Stimulated activated CD8-positive, alpha-beta memory T cell treated with anti-CD3 and anti-CD28 coated beads, Interleukin-2, amount 100 ng/mL, for 48 hours (primary cell): Measurements from ENCODE around the gene BTBD8.
"Not testable (repeated sequence)": the region's sequence is repeated elsewhere in the genome, so short reads cannot be mapped to it uniquely, and the experiment has no call there.

ENCODE experiments used
- DNase-seq, 2 donors: peaks; one replicate each; pipeline ENCODE4 v3.0.0-alpha.2; 2020; ENCODE audit warnings: low read depth in 2 of 2

The BTBD8 gene

DNA sequence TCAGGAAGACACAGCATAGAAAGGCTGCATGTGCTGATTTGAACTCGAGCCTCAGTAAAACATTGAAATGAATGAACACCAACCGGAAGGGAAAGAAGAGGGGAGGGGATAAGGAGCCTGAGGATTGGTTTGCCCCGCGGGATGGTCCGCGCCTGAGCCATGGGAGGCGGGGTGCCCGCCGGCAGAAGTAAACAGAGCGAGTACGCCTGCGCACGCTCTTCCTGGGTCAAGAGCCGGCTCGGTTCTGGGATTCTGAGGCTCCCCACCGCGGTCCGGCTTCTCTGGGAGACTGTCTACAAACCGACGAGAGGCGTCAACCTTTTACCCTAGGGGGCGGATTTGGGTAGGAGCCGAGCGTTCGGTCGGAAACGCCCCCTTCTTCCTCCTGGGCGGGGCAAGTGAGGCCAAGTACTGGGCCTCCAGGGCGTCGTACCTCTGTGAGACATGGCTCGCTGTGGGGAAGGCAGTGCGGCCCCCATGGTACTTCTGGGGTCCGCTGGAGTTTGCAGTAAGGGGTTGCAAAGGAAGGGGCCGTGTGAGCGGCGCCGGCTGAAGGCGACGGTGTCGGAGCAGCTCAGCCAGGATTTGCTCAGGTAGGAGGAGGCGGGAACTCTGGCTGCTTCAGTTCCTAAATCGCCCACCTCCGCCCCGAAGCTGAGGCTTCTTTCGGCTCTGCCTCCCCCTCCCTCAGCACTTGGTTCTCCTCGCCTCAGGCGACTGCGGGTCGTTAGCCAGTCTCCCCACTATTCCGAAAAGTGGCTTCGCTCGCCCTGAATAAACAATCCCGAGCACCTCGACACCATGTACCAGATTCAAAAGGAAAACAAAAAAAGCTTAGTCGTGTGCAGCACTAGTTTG is at the start of gene BTBD8:
Gene BTBD8, plus strand, starts transcription at position 218 of the 858 bp plus-strand sequence. Its CDS starts 227 bp downstream, at position 445.
- peak; percentile 66 to 69 for DNase-seq

DNA sequence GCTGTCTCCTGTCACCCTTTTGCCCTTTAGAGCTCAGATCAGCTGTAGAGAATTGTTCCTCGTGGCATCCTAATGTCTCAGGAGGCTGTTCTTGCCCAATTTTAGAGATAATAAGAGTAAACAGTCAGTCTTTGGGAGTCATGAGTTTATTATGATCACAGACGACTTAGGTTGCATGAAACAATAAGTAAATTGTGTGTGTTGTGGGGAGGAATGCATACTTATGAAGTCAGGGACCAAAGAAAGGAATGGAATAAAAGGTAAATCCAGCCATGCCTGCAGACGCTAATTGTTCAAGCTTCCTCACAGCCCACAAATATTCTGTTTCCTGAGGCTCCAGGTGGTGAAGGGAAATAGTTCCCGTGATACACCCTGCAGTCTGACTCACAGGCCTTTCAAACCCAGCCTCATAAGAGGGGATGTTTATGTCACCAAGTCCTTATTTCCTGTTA is 49.5 kb upstream of the BTBD8 start:
- no peak for DNase-seq

DNA sequence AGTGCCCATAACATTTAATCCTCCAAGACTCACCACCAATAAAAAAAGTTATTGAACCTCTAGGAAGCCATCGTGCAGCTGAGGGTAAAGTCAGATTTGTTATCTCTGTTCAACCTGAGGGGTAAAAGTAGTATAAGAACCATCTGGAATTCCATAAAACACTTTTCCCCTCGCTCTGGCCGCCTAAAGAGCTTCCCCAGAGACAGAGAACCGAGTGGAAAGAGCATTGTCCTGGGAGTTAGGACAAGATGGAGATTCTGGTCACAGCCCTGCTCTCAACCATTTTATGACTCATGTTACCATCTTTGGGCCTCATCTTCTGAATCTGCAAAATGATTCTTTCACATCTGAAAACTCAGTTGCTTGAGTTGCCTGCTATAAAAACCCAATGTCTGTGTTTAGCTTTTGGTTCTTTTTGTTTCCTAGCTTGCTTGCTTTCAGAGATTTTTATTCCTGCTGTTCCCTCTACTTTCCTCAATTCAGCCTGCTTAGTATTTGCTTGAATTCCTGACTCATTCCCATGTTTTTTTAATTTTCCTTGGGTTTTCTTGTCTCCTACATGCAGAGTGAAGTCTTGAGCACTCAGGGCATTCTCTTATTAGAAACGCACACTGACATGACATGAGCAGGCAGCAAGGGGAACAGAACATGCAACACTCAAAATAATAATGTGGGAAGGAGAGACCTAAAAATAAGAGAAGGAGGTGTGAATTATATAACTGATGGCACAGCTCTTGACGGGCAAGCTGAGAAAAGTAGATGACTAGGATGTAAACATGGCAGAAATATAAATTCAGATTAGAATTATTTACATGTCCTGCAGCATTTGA is 48.6 kb upstream of the BTBD8 start:
- no peak for DNase-seq

DNA sequence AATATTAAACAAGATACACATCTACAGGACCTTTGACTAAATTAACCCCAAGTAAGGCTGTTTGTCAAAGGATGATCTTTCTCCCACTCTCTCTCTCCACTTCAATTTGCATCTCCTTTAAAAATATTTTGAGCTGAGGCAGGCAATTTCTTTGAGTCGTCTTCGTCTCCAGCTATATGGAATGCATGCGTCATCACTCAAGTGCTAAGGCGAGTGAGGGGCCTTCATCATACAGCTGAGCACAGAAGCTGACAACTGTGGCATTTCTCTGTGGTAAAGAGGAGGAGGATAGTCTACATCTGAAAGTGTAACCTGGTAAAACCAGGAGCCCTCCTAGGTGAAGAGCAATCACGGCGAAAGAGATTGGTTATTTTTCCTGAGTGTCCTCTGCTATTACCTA is 42.7 kb upstream of the BTBD8 start:
- DNase-seq = no peak

DNA sequence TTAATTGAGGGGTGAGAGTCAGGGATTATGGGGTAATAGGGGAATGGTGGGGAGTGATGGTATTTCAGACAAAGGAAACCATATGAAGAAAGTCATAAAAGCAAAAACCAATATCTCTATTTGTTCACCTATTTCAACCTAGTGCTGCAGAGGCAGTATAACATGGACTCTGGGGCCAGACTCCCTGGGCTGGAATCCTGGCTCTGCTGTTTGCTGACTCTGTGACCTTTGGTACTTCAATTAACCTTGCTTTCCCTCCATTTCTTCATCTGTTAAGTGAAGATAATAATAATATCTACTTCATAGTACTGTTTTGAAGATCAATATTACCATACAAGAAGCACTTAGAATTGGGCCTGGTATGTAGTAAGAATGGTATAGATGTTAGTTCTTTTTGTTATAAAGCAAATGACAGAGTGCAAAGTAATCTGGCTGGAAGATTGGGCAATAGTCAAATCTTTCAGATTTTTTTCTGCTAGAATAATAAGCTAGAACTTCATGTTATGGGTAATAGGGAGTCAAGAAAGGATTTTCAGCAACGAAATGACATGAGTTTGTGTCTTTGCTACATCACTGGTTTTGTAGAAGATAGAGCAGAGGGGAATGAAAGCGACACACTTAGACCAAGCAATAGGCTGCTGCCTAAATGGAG is 41.3 kb upstream of the BTBD8 start:
- DNase-seq = no peak

DNA sequence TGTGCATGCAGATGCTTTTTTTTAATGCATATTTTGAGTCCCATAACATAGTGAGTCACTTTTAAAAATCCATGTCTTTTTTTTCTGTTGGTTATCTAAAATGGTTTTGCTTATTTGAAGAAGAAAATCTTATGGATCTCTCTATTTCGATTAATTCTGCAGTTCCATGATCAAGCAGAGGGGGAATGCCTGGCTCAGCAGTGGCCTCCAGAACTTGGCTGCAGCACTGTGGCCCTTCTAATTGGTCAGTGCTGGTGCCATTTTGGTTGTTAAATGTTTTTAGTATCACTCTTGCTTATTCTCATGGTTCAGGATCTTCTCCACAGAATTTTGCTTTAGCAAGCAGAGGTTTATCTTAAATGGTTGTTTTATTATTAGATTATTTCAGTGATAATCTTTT is 39.2 kb upstream of the BTBD8 start:
- no peak for DNase-seq

DNA sequence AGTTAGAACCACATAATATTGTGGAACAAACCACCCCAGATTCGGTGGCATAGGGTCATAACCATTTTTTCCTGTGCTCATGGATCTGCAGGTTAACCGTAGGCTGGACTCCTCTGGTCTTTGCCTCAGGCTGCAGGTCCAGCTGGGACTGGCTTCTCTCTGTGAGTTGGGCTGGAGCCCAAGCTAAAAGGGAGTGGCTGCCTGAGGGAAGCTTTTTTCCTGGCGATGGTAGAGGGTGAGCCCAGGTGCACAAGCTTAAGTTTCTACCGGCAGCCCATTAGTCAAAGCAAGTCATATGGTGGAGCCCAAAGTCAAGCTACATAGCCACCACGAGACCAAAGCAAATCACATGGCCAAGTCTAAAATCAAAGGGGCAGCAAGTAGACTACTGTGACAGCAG is 36.5 kb upstream of the BTBD8 start:
- DNase-seq = no peak

DNA sequence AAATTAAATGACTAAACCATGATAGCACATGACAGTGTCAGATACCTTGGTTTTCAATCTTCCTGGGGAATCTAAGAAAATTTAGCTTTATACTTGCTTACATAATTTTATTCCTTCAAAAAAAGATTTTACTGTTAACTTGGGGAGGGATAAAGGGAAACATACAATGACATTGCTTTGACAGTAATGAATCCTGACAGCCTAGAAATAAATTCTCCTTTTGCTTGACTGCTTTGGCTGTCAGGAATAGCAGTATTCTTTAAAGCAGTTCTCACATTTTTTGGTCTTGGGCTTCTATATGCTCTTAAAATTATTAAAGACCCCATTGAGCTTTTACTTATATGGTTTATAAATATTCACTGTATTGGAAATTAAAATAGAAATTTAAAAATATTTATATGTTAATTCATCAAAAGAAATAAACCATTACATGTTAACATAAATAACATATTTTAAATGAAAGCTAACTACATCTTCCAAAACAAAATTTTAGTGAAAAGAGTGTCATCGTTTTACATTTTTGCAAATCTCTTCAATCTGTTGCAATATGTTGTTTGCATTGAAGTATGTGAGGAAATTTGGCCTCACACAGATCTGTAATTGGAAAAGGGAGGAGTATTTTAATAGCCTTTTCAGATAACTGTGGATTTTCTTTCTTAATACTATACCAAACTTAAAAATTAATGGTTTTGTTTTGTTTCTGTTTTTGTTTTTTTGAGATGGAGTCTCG is 34.2 kb upstream of the BTBD8 start:
- DNase-seq = no peak

DNA sequence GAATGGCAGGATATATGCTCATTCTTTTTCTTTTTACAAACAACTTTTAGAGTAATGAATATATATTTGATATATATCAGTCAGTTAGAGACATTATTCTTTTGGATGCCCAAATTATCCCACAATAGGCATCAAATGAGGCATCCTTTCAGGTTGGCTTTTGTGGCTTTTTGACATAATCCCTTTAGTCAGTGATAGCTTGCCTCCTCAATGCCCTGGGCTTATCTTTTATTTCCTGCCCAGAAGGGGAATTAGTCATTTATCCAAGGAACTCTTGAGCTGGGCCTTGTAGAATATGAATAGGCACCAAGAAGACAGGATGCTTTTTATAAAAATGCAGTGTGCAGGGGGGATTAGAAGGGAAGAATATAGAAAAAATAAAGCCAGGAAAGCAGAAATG is 28.2 kb upstream of the BTBD8 start:
- DNase-seq = no peak

DNA sequence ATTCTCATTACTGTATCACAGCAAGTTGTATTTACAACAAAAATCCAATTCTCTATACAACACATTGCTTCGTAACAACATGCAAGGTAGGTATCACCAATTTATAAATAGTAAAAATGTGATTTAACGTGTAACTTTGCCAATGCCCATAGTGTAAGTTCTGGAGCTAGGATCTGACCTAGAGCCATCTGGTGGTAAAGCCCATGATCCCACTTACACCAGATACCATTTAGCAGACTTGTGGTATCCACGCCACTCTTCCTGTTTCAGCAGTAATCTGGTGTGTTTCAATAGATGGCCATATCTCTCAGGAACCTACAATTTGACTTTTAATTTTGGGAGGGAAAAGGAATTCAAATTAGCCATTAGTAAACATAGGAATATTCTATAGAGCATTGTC is 15.1 kb upstream of the BTBD8 start:
- no peak for DNase-seq

DNA sequence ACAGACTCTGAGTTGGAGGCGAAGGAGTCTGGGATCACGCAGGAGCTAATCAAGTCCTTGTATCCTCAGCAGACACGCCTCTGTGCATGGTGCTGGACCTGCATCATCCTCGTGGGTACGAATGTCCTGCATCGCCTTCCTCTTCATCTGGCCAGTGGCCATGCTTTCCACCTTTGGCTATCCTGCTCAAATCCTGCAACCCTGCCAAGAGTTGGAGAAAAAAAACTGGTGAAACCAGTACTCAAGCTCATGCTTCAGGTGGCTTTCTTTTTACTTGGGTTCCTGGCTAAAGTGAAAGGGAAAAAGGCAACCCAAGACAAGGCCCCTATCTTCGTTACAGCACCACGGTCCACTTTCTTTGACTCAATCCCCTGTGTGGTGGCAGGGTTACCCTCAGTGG is 13.8 kb upstream of the BTBD8 start:
- no peak for DNase-seq

DNA sequence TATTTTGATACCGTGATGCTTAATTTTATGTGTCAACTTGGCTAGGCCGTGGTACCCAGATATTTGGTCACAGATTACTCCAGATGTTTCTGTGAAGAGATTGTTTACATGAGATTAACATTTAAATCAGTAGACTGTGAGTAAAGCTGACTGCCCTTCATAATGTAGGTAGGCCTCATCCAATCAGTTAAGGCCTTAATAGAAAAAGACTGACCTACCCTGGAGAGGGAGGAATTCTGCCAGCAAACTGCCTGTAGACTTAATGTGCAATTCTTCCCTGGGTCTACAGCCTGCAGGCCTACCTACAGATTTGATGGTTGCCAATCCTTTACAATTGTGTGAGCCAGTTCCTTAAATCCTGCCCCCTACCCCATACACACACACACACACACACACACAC is 9.3 kb upstream of the BTBD8 start:
- no peak for DNase-seq

DNA sequence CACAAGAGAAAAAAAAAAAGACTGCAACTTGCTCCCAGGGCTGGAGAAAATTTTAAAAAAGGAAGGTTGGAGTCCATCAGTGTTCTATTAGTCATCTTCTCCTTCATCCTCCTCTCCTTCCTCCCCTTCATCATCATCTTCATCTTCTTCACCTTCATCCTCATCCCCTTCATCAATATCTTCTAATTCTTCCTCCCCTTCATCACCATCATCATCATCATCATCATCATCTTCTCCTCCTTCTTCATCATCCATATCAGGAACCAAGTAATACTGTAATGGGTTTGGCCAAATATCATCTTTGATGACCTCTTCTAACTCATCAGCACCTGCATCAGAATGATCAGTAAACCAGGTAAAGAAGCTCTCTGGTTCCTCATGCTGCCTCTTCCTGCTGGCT is 5.7 kb upstream of the BTBD8 start:
- DNase-seq = not testable (repeated sequence)

DNA sequence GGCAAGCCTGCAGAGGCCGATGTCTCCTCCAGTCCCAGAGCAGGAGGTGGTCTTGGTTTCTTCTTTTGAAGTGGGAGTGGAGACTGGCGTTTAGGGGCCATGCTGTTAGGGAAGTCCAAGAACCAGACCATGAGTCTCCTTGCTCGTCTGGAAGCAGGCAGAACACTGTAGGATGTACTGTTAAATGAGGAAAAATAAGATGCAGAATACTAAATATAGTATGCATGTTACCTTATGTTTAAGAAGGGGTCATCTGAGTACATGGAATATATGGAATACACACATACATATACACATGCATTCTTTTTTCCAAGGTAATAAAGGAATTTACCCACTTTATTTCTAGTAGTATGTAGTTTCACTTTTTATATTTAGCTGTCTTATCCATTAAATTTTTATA is 4.8 kb upstream of the BTBD8 start, which contains the start of gene SETSIP:
Gene SETSIP, minus strand, starts transcription at position 101 of the 400 bp plus-strand sequence. Its CDS starts 0 bp downstream, at position 101.
- DNase-seq = no peak

DNA sequence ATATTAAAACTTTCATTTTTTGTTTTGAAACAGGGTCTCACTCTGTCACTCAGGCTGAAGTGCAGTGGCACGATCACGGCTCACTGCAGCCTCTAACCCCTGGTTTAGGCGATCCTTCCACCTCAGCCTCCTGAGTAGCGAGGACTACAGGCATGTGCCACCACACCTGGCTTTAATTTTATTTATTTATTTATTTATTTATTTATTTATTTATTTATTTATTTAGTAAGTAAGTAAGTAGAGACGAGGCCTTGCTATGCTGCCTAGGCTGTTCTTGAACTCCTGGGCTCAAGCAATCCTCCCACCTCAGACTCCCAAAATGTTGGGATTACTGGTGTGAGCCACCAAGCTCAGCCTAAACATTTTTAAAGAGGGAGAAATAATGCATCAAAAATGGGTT is 3.8 kb upstream of the BTBD8 start:
- no peak for DNase-seq

DNA sequence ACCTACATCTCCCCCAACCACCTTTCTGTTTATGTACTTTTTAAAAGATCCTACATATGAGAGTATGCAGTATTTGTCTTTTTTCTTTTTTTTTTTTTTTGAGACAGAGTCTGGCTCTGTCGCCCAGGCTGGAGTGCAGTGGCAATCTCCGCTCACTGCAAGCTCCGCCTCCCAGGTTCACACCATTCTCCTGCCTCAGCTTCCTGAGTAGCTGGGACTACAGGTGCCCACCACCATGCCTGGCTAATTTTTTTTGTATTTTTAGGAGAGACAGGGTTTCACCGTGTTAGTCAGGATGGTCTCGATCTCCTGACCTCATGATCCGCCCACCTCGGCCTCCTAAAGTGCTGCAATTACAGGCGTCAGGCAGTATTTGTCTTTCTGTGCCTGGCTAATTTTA is 2.1 kb upstream of the BTBD8 start:
- not testable (repeated sequence) for DNase-seq

DNA sequence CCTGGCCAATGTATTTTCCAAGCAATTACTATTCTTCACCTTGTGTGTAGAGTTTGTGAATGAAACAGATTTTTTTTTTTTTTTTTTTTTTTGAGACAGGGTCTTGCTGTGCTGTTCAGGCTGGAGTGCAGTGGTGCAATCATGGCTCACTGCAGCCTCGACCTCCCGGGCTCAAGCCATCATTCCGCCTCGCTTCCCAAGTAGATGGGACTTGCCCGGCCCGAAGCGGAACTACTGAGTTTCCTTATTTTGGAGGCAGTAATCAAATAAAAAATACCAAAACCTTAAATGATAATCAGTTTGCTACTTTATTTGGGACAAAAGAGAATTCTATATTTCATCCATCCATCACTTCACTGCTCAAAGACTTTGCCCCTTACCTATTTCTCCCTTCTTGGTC is 704 bp upstream of the BTBD8 start:
- DNase-seq = no peak

DNA sequence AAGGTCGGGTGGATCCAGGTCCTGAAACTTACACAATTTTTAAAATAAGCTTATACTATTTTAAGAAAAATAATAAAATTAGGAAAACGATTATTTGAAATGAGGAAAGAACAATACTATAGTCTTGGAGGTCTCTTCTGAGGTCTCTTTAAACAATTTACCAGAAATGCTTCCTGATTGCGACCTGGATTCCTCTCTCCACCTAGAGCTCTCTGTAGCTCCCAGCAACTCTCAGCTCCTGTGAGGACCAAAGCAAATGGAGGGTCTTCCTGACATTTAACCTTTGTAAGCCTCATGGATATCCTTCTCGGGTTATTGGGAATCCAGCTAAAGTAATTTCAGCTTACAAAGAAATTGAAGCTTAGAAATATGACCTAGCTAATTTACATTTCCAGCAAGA is 886 bp downstream of the BTBD8 start:
- DNase-seq = no peak

DNA sequence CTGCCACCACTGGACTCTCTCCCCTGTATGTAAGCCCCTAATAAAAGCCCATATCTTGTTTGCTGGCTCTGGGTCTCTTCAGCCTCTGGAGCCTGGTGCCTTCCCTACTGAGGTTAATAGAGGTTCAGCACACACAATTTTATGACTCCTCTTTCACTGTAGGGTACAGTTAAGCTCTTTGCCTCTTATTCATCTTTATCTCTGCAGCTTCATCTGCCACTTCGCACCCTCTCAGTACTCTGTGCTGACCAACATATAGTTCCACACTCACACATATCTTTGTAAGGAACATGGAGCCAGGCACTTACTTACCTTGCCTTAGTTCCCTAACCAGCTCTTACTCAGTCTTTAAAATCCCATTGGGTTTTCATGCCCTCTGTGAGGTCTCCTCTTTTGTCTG is 4.5 kb downstream of the BTBD8 start:
- no peak for DNase-seq

DNA sequence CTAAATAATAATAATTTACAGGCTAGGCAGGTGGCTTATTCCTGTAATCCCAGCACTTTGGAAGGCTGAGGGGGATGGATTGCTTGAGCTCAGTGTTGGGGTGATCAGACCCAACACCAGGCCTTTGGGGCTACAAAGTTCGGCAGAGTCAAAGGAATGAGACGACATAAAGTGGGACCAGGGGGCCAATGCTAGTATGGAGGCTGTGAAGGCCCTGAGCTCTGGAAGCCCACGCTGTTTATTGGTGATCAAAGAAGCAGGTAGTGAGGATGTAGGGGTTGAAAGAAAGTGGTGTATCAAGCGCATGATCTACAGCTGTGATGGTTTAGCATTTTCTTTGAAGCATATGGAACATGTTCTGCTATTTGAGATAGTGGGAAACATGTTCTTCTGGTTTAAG is 5.6 kb downstream of the BTBD8 start:
- DNase-seq = no peak

DNA sequence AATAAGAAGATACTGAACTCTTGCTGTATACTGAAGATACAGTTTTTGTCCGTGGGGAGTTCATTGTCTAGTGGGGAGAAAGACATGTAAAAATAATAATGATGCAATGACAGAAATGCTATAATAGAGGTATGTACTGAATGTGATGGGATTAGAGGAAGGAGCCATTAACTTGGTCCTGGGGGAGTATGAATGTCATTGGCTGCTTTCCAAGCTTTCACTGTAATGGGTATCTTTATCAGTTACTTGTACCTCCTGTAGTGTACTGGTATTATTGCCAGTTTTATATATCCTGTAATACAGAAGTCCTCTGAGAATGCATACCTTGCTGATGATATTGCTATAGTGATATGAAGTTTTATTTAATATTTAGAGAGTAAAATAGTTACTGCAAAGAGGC is 7.4 kb downstream of the BTBD8 start:
- DNase-seq = no peak

DNA sequence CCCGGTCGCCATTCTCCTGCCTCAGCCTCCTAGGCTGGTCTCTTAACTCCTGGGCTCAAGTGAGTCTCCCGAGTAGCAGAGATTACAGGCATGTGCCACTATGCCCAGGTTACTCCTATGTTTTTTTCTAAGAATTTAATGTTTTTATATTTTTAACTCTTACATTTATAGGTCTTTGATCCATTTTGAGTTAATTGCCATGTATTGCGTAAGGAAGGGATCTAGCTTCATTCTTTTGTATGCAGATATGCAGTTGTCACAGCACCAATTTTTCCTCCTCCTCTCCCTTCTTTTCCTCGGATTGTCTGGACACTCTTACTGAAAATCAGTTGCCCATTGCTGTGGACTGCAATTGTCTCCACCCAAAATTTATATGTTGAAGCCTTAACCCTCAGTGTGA is 11.5 kb downstream of the BTBD8 start:
- DNase-seq = no peak
